H1 (cell line): ENCODE measurements around the gene HRH1. TPM values are rescaled to one million over a fixed set of nuclear protein-coding genes. Genes with fewer than 3 reads are reported as not detected.

Experiments used
- CTCF ChIA-PET: fragments of 300-600 bp; sonication (Branson Sonifier 250); formaldehyde crosslinking; loops from one replicate; lab custom pipeline; 2021; ENCODE audit not compliant: partially characterized antibody; lab: Charles Lee
- POLR2A ChIA-PET: fragments of 300-600 bp; sonication (Branson Sonifier 250); formaldehyde crosslinking; loops from one replicate; lab custom pipeline; 2021; ENCODE audit warnings: inconsistent platforms; ENCODE audit not compliant: partially characterized antibody; lab: Charles Lee
- DNase-seq, 2 experiments: peaks; one replicate each; pipeline versions ENCODE4 v3.0.0 to v3.0.0-alpha.2; 2010 to 2022; ENCODE audit warnings: low spot score in 2 of 2, low read depth in 1 of 2, mixed read lengths in 1 of 2
- FAIRE-seq: peaks from 2 replicates; lab custom pipeline; 2011; peaks lifted over from hg19 to GRCh38; lab: Jason Lieb, UNC
- H2AFZ ChIP-seq: 2 replicates; pipeline ENCODE4 v1.8.1; 2012; ENCODE audit warnings: low read length, inconsistent platforms
- H2AK5ac ChIP-seq: 2 replicates; pipeline ENCODE4 v1.6.1; 2013; ENCODE audit warnings: low read depth, low read length
- H2BK120ac ChIP-seq: replicated peaks from 2 replicates; pipeline ENCODE3; 2013; ENCODE audit warnings: low read depth, low read length, inconsistent platforms
- H2BK12ac ChIP-seq: 2 replicates; pipeline ENCODE4 v1.6.1; 2013; ENCODE audit warnings: low read depth, low read length
- H2BK15ac ChIP-seq: 2 replicates; pipeline ENCODE4 v1.6.1; 2013; ENCODE audit warnings: low read length
- H2BK20ac ChIP-seq: 2 replicates; pipeline ENCODE4 v1.6.1; 2013; ENCODE audit warnings: low read length
- H2BK5ac ChIP-seq: 2 replicates; pipeline ENCODE4 v1.6.1; 2013; ENCODE audit warnings: low read depth, low read length
- H3K14ac ChIP-seq: 2 replicates; pipeline ENCODE4 v1.6.1; 2013; ENCODE audit warnings: inconsistent platforms; ENCODE audit not compliant: insufficient read length
- H3K18ac ChIP-seq: 2 replicates; pipeline ENCODE4 v1.6.1; 2013; ENCODE audit warnings: low read length; ENCODE audit errors: extremely low read depth
- H3K23ac ChIP-seq: 2 replicates; pipeline ENCODE4 v1.6.1; 2013; ENCODE audit warnings: inconsistent platforms; ENCODE audit not compliant: insufficient read length
- H3K23me2 ChIP-seq: 2 replicates; pipeline ENCODE4 v1.6.1; 2013; ENCODE audit warnings: low read depth, low read length
- H3K27ac ChIP-seq: 2 replicates; pipeline ENCODE4 v1.6.1; 2011; ENCODE audit warnings: low read depth, low read length, inconsistent platforms
- H3K27me3 ChIP-seq, 4 experiments: replicated peaks in 1 of 4; 1 replicate in 1 of 4; 2 replicates in 3 of 4; pipeline versions ENCODE4 v1.6.1 to v1.8.1; 2011 to 2013; ENCODE audit warnings: low read length in 3 of 4, mild to moderate bottlenecking in 3 of 4, inconsistent platforms in 2 of 4, mixed read lengths in 2 of 4, moderate library complexity in 1 of 4; ENCODE audit not compliant: control insufficient read depth in 3 of 4, insufficient read depth in 3 of 4; ENCODE audit errors: extremely low read depth in 1 of 4
- H3K36me3 ChIP-seq, 4 experiments: 2 replicates each; pipeline versions ENCODE4 v1.6.1 to v1.8.1; 2011 to 2013; ENCODE audit warnings: mild to moderate bottlenecking in 4 of 4, low read length in 3 of 4, moderate library complexity in 2 of 4, control low read depth in 1 of 4, inconsistent platforms in 1 of 4; ENCODE audit not compliant: insufficient read depth in 4 of 4, control insufficient read depth in 2 of 4
- H3K4ac ChIP-seq: replicated peaks from 2 replicates; pipeline ENCODE3; 2013; ENCODE audit warnings: low read length, low read depth, mixed read lengths, inconsistent platforms; ENCODE audit not compliant: insufficient read length
- H3K4me1 ChIP-seq, 4 experiments: replicated peaks in 1 of 4; 1 replicate in 1 of 4; 2 replicates in 3 of 4; pipeline versions ENCODE4 v1.6.1 to v1.8.1; 2011 to 2013; ENCODE audit warnings: low read length in 3 of 4, inconsistent platforms in 2 of 4, mixed read lengths in 1 of 4; ENCODE audit not compliant: insufficient read depth in 4 of 4, control insufficient read depth in 3 of 4
- H3K4me2 ChIP-seq, 2 experiments: 2 replicates each; pipeline versions ENCODE4 v1.6.1 to v1.8.1; 2011 to 2013; ENCODE audit warnings: low read depth in 2 of 2, low read length in 2 of 2, control low read depth in 1 of 2, inconsistent platforms in 1 of 2, mild to moderate bottlenecking in 1 of 2; ENCODE audit not compliant: insufficient read depth in 1 of 2
- H3K4me3 ChIP-seq, 4 experiments: fragments of 200-600, 300-600 bp in 1 of 4; sonication (generic), shearing (Covaris generic), sonication (Bioruptor Twin) in 1 of 4; 2 replicates each; pipeline versions ENCODE4 v1.5.1 to v1.8.1; 2011 to 2016; ENCODE audit warnings: low read length in 4 of 4, low read depth in 3 of 4, control low read depth in 2 of 4, inconsistent platforms in 2 of 4, mild to moderate bottlenecking in 2 of 4, mixed read lengths in 1 of 4, moderate library complexity in 1 of 4; ENCODE audit not compliant: insufficient read depth in 2 of 4; ENCODE audit errors: extremely low read depth in 1 of 4
- H3K56ac ChIP-seq: replicated peaks from 2 replicates; pipeline ENCODE3; 2013; ENCODE audit warnings: low read depth, mild to moderate bottlenecking, mixed read lengths, low read length, inconsistent platforms; ENCODE audit not compliant: insufficient read length
- H3K79me1 ChIP-seq: 2 replicates; pipeline ENCODE4 v1.6.1; 2013; ENCODE audit warnings: low read depth, low read length, control low read depth
- H3K79me2 ChIP-seq, 2 experiments: 2 replicates each; pipeline versions ENCODE4 v1.6.1 to v1.8.1; 2012 to 2013; ENCODE audit warnings: low read length in 2 of 2, mild to moderate bottlenecking in 2 of 2, inconsistent platforms in 1 of 2; ENCODE audit not compliant: insufficient read depth in 2 of 2, control insufficient read depth in 1 of 2
- H3K9ac ChIP-seq, 4 experiments: replicated peaks in 1 of 4; 1 replicate in 1 of 4; 2 replicates in 3 of 4; pipeline versions ENCODE4 v1.6.1 to v1.8.1; 2011 to 2013; ENCODE audit warnings: low read depth in 3 of 4, low read length in 3 of 4, control low read depth in 2 of 4, mild to moderate bottlenecking in 2 of 4, moderate library complexity in 2 of 4, inconsistent platforms in 1 of 4; ENCODE audit errors: extremely low read depth in 1 of 4
- H3K9me3 ChIP-seq, 2 experiments: 2 replicates each; pipeline versions ENCODE4 v1.6.1 to v1.8.1; 2012 to 2013; ENCODE audit warnings: mild to moderate bottlenecking in 2 of 2, moderate library complexity in 2 of 2, control low read depth in 1 of 2, inconsistent platforms in 1 of 2, low read depth in 1 of 2, low read length in 1 of 2, mixed read lengths in 1 of 2; ENCODE audit not compliant: insufficient read depth in 2 of 2
- H4K20me1 ChIP-seq, 2 experiments: replicated peaks in 1 of 2; 2 replicates each; pipeline versions ENCODE3 to v1.8.1; 2011 to 2013; ENCODE audit warnings: inconsistent platforms in 2 of 2, low read length in 2 of 2, mild to moderate bottlenecking in 1 of 2; ENCODE audit not compliant: insufficient read depth in 2 of 2, control insufficient read depth in 1 of 2
- H4K5ac ChIP-seq: 2 replicates; pipeline ENCODE4 v1.6.1; 2013; ENCODE audit warnings: low read length, low read depth, mixed read lengths, inconsistent platforms; ENCODE audit not compliant: insufficient read length
- H4K8ac ChIP-seq: 2 replicates; pipeline ENCODE4 v1.8.0; 2013; ENCODE audit warnings: mild to moderate bottlenecking, moderate library complexity, low read length, inconsistent platforms; ENCODE audit not compliant: insufficient read depth; ENCODE audit errors: extremely low read depth
- H4K91ac ChIP-seq: replicated peaks from 2 replicates; pipeline ENCODE3; 2013; ENCODE audit warnings: low read length, mixed read lengths, inconsistent platforms; ENCODE audit not compliant: insufficient read length
- CHD2 ChIP-seq: IDR thresholded peaks from 2 replicates; pipeline ENCODE4 v1.6.1; 2012; ENCODE audit warnings: low read length, improper control_type of control experiment
- CREB1 ChIP-seq: IDR thresholded peaks from 2 replicates; pipeline ENCODE4 v1.6.1; 2012; ENCODE audit warnings: inconsistent platforms
- EZH2 ChIP-seq: fragments of 200-600 bp; sonication (generic); IDR thresholded peaks from 2 replicates; pipeline ENCODE4 v1.7.1; 2012; ENCODE audit warnings: low read depth, mild to moderate bottlenecking, moderate library complexity, low read length, inconsistent platforms; ENCODE audit not compliant: severe bottlenecking
- KDM1A ChIP-seq: fragments of 200-600, 300-600 bp; sonication (generic); IDR thresholded peaks from 2 replicates; pipeline ENCODE4 v1.7.1; 2016; ENCODE audit warnings: mild to moderate bottlenecking, low read length, borderline replicate concordance
- KDM4A ChIP-seq: IDR thresholded peaks from one replicate; pipeline ENCODE4 v1.7.1; 2012; ENCODE audit warnings: low read depth, mild to moderate bottlenecking, moderate library complexity, low read length, inconsistent platforms; ENCODE audit not compliant: severe bottlenecking
- NANOG ChIP-seq: IDR thresholded peaks from 2 replicates; pipeline ENCODE4 v1.6.1; 2011; ENCODE audit warnings: low read length, low read depth, mild to moderate bottlenecking, inconsistent platforms; ENCODE audit not compliant: insufficient read depth, poor library complexity, severe bottlenecking
- RBBP5 ChIP-seq: IDR thresholded peaks from 2 replicates; pipeline ENCODE4 v1.7.1; 2012; ENCODE audit warnings: low read depth, mild to moderate bottlenecking, inconsistent platforms, low read length, moderate library complexity, borderline replicate concordance
- RFX5 ChIP-seq: IDR thresholded peaks from 2 replicates; pipeline ENCODE4 v1.6.1; 2011; ENCODE audit warnings: low read depth, low read length, improper control_type of control experiment, borderline replicate concordance
- RXRA ChIP-seq: IDR thresholded peaks from 2 replicates; pipeline ENCODE4 v1.6.1; 2011; ENCODE audit warnings: low read depth, mild to moderate bottlenecking, low read length, moderate library complexity; ENCODE audit not compliant: insufficient read depth
- SIRT6 ChIP-seq: IDR thresholded peaks from one replicate; pipeline ENCODE4 v1.7.1; 2012; ENCODE audit warnings: low read length, inconsistent platforms
- SP2 ChIP-seq: IDR thresholded peaks from 2 replicates; pipeline ENCODE4 v1.6.1; 2012; ENCODE audit warnings: mild to moderate bottlenecking, low read length, inconsistent platforms
- TEAD4 ChIP-seq: IDR thresholded peaks from 2 replicates; pipeline ENCODE4 v1.6.1; 2012; ENCODE audit warnings: low read depth, low read length, inconsistent platforms, mixed read lengths
- ZNF274 ChIP-seq: IDR thresholded peaks from 2 replicates; pipeline ENCODE4 v1.7.0; 2012; ENCODE audit warnings: low read length, borderline replicate concordance; ENCODE audit errors: extremely low read depth
- WGBS, 2 experiments: shearing (Covaris generic) in 1 of 2; methylation state at CpG; one replicate each; pipeline versions ENCODE4 v1.1.6 to v1.1.7; 2013 to 2015; ENCODE audit warnings: low lambda C conversion rate in 2 of 2, mixed read lengths in 2 of 2, inconsistent platforms in 1 of 2, low coverage in 1 of 2, missing lambda C conversion rate in 1 of 2; ENCODE audit not compliant: insufficient replicate concordance in 2 of 2, insufficient coverage in 1 of 2, insufficient read length in 1 of 2; ENCODE audit errors: extremely low coverage in 1 of 2, missing lambda C conversion rate in 1 of 2; 5-methylcytosine and 5-hydroxymethylcytosine counted together
- polyA plus RNA-seq, 7 experiments: library from polyadenylated mRNA; depleted of rRNA in 3 of 7; stranded (reverse) in 5 of 7; unstranded in 2 of 7; fragments of >200 nt in 5 of 7; fragments of 200-250 nt in 2 of 7; gene quantifications; 1 replicate in 5 of 7; 2 replicates in 1 of 7; 4 replicates in 1 of 7; pipeline versions ENCODE4 v1.2.1 to v1.2.3, GENCODE V29; 2011 to 2013; ENCODE audit warnings: missing spikeins in 2 of 7, mixed read lengths in 2 of 7
- total RNA-seq: library from RNA; stranded (reverse); fragmentation: NEBNext Ultra II Directional; extraction: Animal tissue kit (Norgen Biotek cat#: 25700); gene quantifications from 2 replicates; pipeline ENCODE4 v1.2.1, GENCODE V29; 2021

Gene HRH1
- total and polyA plus RNA-seq, 2 of the 8 experiments (the other 6 are each of a cell fraction or from before 2014, with no cell fraction given) = 0.11 TPM; not detected in 1

- Histone ChIP-seq H3K4me2 (no peak overlapping the region), H2AK5ac (no peak overlapping the region), H3K79me1 (no peaks in the 10 kb centered on the region), H3K27ac (no peak overlapping the region), H4K20me1 (no peaks in the 10 kb centered on the region), H2BK12ac (no peak overlapping the region), H3K18ac (no peak overlapping the region), H3K4me1 (no peaks in the 10 kb centered on the region), H3K23me2 (no peaks in the 10 kb centered on the region), H2BK20ac (no peak overlapping the region), H2AFZ (no peak overlapping the region), H2BK120ac (no peak overlapping the region), H2BK15ac (no peak overlapping the region), H4K91ac (no peak overlapping the region), H3K9ac (no peak overlapping the region), H3K9me3 (no peaks in the 10 kb centered on the region), H3K36me3 (no peaks in the 10 kb centered on the region), H3K14ac (no peak overlapping the region), H4K5ac (no peak overlapping the region), H4K8ac (no peak overlapping the region), H3K23ac (no peak overlapping the region), H3K27me3 (no peaks in the 10 kb centered on the region; a peak in 1 of 7 replicates), H3K79me2 (no peaks in the 10 kb centered on the region), H3K4ac (no peak overlapping the region), H2BK5ac (no peak overlapping the region), H3K56ac (no peak overlapping the region), H3K4me3 (no peak overlapping the region)
- CTCF ChIA-PET = interaction anchor here (0.6 to 3.7 kb wide), 3 partner anchors 14 to 83 kb away, joined by 3 to 17 read pairs (median 3); no protein-coding TSS in a partner anchor
- POLR2A ChIA-PET = no interaction called here
- FAIRE-seq = no peak
- DNase-seq = no peak
- 76% methylated on average over 10 of the region's 10 CpGs; no CpG with 5 or more reads in 1 of the 2 experiments for WGBS, 2 experiments
- TF ChIP-seq KDM4A = no peak
- TF ChIP-seq RBBP5 = no peak
- TF ChIP-seq TEAD4 = no peak
- TF ChIP-seq EZH2 = no peak
- no peak for TF ChIP-seq RFX5
- no peak for TF ChIP-seq RXRA
- no peak for TF ChIP-seq ZNF274
- no peak for TF ChIP-seq KDM1A
- no peak for TF ChIP-seq SIRT6
- TF ChIP-seq NANOG = no peak
- no peak for TF ChIP-seq CHD2
- no peak for TF ChIP-seq SP2
- TF ChIP-seq CREB1 = no peak
Observed at GRCh38 chr3:11250902-11251806, 96.9 kb downstream of the HRH1 start.
